Tibial nerve (tissue), 4 donors: ENCODE data around the gene ALKBH3.

Source experiments
- EP300 ChIP-seq, 2 donors: sonication (generic); formaldehyde crosslinking; IDR thresholded peaks; one replicate each; pipeline ENCODE4 v1.6.1; 2017; ENCODE audit warnings: antibody characterized with exemption in 2 of 2, mild to moderate bottlenecking in 1 of 2
- POLR2A ChIP-seq, 2 donors: fragments of 450-650 bp; IDR thresholded peaks; one replicate each; pipeline ENCODE4 v1.6.1; 2017; ENCODE audit warnings: antibody characterized with exemption in 2 of 2, mild to moderate bottlenecking in 2 of 2, moderate library complexity in 2 of 2
- TF ChIP-seq, protein P1 (sequence below), 5 experiments: fragments of 200-600 bp in 3 of 5; fragments of 450-650 bp in 2 of 5; sonication (generic) in 3 of 5; IDR thresholded peaks; one replicate each; pipeline ENCODE4 v1.5.1; 2016 to 2019; ENCODE audit warnings: antibody characterized with exemption in 5 of 5, mild to moderate bottlenecking in 3 of 5, moderate library complexity in 2 of 5

DNA sequence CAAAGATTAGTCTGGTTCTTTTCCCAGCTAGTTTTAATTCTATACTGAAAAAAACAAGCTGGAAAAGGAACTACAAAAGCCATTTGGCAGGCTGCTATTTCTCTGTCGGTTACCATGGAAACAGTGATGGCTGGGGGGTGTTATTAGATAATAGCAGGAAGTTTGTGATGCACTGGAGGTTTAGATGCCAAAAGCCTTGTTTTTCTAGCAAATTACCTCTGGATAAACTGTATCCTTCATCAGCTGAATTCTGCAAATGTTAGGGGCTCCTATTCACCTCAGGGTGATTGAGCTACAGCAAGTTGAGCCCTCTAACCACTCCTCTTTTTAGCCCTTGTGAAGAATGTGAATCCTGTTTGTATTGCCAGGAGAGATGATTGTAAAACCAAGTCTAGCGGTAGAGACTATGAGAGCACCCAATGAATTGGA is 25.2 kb downstream of the ALKBH3 start:
- TF ChIP-seq POLR2A (IDR thresholded peaks at IDR 0.05) (no peak), EP300 (IDR thresholded peaks at IDR 0.05) (no peak)
- TF ChIP-seq, protein P1, sequence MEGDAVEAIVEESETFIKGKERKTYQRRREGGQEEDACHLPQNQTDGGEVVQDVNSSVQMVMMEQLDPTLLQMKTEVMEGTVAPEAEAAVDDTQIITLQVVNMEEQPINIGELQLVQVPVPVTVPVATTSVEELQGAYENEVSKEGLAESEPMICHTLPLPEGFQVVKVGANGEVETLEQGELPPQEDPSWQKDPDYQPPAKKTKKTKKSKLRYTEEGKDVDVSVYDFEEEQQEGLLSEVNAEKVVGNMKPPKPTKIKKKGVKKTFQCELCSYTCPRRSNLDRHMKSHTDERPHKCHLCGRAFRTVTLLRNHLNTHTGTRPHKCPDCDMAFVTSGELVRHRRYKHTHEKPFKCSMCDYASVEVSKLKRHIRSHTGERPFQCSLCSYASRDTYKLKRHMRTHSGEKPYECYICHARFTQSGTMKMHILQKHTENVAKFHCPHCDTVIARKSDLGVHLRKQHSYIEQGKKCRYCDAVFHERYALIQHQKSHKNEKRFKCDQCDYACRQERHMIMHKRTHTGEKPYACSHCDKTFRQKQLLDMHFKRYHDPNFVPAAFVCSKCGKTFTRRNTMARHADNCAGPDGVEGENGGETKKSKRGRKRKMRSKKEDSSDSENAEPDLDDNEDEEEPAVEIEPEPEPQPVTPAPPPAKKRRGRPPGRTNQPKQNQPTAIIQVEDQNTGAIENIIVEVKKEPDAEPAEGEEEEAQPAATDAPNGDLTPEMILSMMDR (IDR thresholded peaks at IDR 0.05) = no peak
